Neural progenitor cell (in vitro differentiated cells): ENCODE results near the gene ZNF211. TPM values are rescaled to one million over a fixed set of nuclear protein-coding genes. Genes with fewer than 3 reads are reported as not detected.

Experiments
- DNase-seq: peaks from one replicate; pipeline ENCODE4 v3.0.0-alpha.2; 2016; ENCODE audit warnings: low spot score
- H2AFZ ChIP-seq: fragments of 200-600 bp; sonication (generic); replicated peaks from 2 replicates; pipeline ENCODE4 v1.6.1; 2016; ENCODE audit warnings: antibody characterized with exemption
- H3F3A ChIP-seq: fragments of 200-600 bp; sonication (generic); 2 replicates; pipeline ENCODE4 v1.6.1; 2016; ENCODE audit warnings: antibody characterized with exemption, low read depth
- H3K27ac ChIP-seq: fragments of 200-600 bp; sonication (generic); 2 replicates; pipeline ENCODE4 v1.5.1; 2016; ENCODE audit warnings: mild to moderate bottlenecking
- H3K27me3 ChIP-seq: fragments of 200-600 bp; sonication (generic); 2 replicates; pipeline ENCODE4 v1.6.1; 2016; ENCODE audit warnings: mild to moderate bottlenecking, moderate library complexity
- H3K36me3 ChIP-seq: fragments of 200-600 bp; sonication (generic); 2 replicates; pipeline ENCODE4 v1.5.1; 2016
- H3K4me1 ChIP-seq: fragments of 200-600 bp; sonication (generic); 2 replicates; pipeline ENCODE4 v1.6.1; 2016; ENCODE audit warnings: mixed run types
- H3K4me2 ChIP-seq: fragments of 200-600 bp; sonication (generic); 2 replicates; pipeline ENCODE4 v1.6.1; 2016
- H3K4me3 ChIP-seq: fragments of 200-600 bp; sonication (generic); 2 replicates; pipeline ENCODE4 v1.5.1; 2016
- H3K79me2 ChIP-seq: fragments of 200-600 bp; sonication (generic); 2 replicates; pipeline ENCODE4 v1.6.1; 2016; ENCODE audit warnings: low read depth
- H3K9ac ChIP-seq: fragments of 200-600 bp; sonication (generic); 2 replicates; pipeline ENCODE4 v1.6.1; 2016
- H3K9me3 ChIP-seq: fragments of 200-600 bp; sonication (generic); 2 replicates; pipeline ENCODE4 v1.5.1; 2016; ENCODE audit warnings: low read depth
- H4K20me1 ChIP-seq: fragments of 200-600 bp; sonication (generic); 2 replicates; pipeline ENCODE4 v1.6.1; 2016; ENCODE audit warnings: low read depth
- H3K27ac Mint-ChIP-seq: 3 replicates; pipeline ENCODE4 v1.8.0; 2021; ENCODE audit warnings: mixed read lengths
- H3K27me3 Mint-ChIP-seq: 2 replicates; pipeline ENCODE4 v1.8.0; 2022; ENCODE audit warnings: low read depth, mild to moderate bottlenecking, inconsistent platforms, moderate library complexity, mixed read lengths; ENCODE audit not compliant: insufficient read depth
- H3K36me3 Mint-ChIP-seq: 3 replicates; pipeline ENCODE4 v1.8.0; 2021; ENCODE audit warnings: mixed read lengths
- H3K4me1 Mint-ChIP-seq: 3 replicates; pipeline ENCODE4 v1.8.0; 2021; ENCODE audit warnings: mixed read lengths
- H3K4me3 Mint-ChIP-seq: 3 replicates; pipeline ENCODE4 v1.8.0; 2021; ENCODE audit warnings: mild to moderate bottlenecking, moderate library complexity, mixed read lengths
- H3K9me3 Mint-ChIP-seq: 3 replicates; pipeline ENCODE4 v1.8.0; 2020; ENCODE audit warnings: mixed read lengths
- EZH2 ChIP-seq: fragments of 200-600 bp; sonication (generic); IDR thresholded peaks from 2 replicates; pipeline ENCODE4 v1.6.1; 2017; ENCODE audit warnings: antibody characterized with exemption, mild to moderate bottlenecking, moderate library complexity
- EZH2phosphoT487 ChIP-seq: fragments of 200-600 bp; sonication (generic); IDR thresholded peaks from 2 replicates; pipeline ENCODE4 v1.6.1; 2017; ENCODE audit warnings: antibody characterized with exemption
- total RNA-seq: library from RNA; depleted of rRNA; stranded (reverse); fragments of >200 nt; gene quantifications from 2 replicates; pipeline ENCODE4 v1.2.3, GENCODE V29; 2015; ENCODE audit warnings: low replicate concordance
- TF ChIP-seq, protein P1 (sequence below): fragments of 200-600 bp; sonication (generic); IDR thresholded peaks from 2 replicates; pipeline ENCODE4 v1.5.1; 2017; ENCODE audit warnings: antibody characterized with exemption, mild to moderate bottlenecking

Gene ZNF211
- total RNA-seq, 1 donor from 2014 or later: 42.1 TPM

DNA sequence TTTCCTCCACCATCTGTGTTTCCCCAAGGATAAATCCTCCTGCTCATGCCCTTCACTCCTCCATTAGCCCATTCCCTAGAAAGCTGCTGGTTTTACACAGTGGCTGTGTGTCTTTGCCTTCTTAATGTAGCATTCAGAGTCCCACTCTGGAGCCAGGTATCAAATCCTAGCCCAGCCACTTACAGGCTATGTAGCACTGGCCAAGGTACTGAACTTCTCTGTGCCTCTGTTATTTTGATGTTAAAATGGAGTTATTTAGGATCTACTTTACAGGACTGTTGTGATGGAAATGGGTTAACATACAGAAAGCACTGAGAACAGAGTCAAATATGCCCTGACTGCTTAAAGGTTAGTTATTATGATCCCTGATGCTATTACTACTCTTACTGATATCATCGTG lies 34.3 kb downstream of the ZNF211 start:
- peaks cover 5% of the 10 kb centered on the region for H3K27me3 Mint-ChIP-seq
- no peak overlapping the region for H3K27ac ChIP-seq
- H3K4me1 Mint-ChIP-seq: peaks cover 7% of the 10 kb centered on the region
- TF ChIP-seq, protein P1, sequence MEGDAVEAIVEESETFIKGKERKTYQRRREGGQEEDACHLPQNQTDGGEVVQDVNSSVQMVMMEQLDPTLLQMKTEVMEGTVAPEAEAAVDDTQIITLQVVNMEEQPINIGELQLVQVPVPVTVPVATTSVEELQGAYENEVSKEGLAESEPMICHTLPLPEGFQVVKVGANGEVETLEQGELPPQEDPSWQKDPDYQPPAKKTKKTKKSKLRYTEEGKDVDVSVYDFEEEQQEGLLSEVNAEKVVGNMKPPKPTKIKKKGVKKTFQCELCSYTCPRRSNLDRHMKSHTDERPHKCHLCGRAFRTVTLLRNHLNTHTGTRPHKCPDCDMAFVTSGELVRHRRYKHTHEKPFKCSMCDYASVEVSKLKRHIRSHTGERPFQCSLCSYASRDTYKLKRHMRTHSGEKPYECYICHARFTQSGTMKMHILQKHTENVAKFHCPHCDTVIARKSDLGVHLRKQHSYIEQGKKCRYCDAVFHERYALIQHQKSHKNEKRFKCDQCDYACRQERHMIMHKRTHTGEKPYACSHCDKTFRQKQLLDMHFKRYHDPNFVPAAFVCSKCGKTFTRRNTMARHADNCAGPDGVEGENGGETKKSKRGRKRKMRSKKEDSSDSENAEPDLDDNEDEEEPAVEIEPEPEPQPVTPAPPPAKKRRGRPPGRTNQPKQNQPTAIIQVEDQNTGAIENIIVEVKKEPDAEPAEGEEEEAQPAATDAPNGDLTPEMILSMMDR: no peak
- TF ChIP-seq EZH2phosphoT487: no peak
- no peak for TF ChIP-seq EZH2
- no peak overlapping the region for H3K27ac Mint-ChIP-seq
- no peak overlapping the region for H3K4me2 ChIP-seq
- H3K4me3 ChIP-seq: no peak overlapping the region
- peaks cover 7% of the 10 kb centered on the region for H3K4me1 ChIP-seq
- no peaks in the 10 kb centered on the region for H3K36me3 ChIP-seq
- DNase-seq: no peak
- H3K9ac ChIP-seq: no peak overlapping the region
- no peak overlapping the region for H2AFZ ChIP-seq
- peaks cover 57% of the 10 kb centered on the region for H3K27me3 ChIP-seq
- peaks cover 19% of the 10 kb centered on the region for H3F3A ChIP-seq
- H3K36me3 Mint-ChIP-seq: no peaks in the 10 kb centered on the region
- H3K9me3 Mint-ChIP-seq: peaks cover 10% of the 10 kb centered on the region
- no peak overlapping the region for H3K4me3 Mint-ChIP-seq
- H4K20me1 ChIP-seq: no peaks in the 10 kb centered on the region
- H3K9me3 ChIP-seq: no peaks in the 10 kb centered on the region
- no peaks in the 10 kb centered on the region for H3K79me2 ChIP-seq

DNA sequence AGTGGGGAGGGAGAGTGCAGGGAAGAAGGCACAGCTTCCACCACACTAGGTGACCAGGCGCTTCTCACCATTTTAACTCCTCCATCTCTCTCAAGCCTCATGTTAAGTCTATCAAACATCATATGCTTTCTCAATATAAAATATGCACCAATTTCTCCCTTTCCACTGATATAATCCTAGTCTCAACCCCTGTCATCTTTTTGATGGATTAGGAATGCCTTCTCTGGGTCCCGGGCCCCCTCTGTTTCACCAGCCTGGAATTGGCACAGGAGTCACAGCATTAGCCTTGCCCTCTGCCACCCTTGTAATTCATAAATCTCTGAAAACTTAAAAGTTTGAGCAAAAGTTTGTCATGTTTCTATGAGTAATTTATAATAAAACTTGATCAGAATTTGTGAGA lies 35.7 kb downstream of the ZNF211 start, which contains the start of gene ZSCAN4:
Gene ZSCAN4 (plus strand): TSS at position 301 of the 400 bp plus-strand sequence. CDS start 7,211 bp downstream, outside the sequence.
- Mint-ChIP-seq H3K27me3 (peaks cover 4% of the 10 kb centered on the region), H3K4me3 (no peak within 1 kb of the TSS), H3K9me3 (peaks cover 10% of the 10 kb centered on the region), H3K36me3 (no peaks in the 10 kb centered on the region), H3K4me1 (peaks cover 7% of the 10 kb centered on the region), H3K27ac (no peak within 1 kb of the TSS)
- Histone ChIP-seq H3K4me3 (no peak within 1 kb of the TSS), H3K36me3 (no peaks in the 10 kb centered on the region), H3F3A (peaks cover 19% of the 10 kb centered on the region), H3K4me1 (peaks cover 7% of the 10 kb centered on the region), H4K20me1 (no peaks in the 10 kb centered on the region), H3K9ac (no peak within 1 kb of the TSS), H3K4me2 (no peak within 1 kb of the TSS), H3K27me3 (peaks cover 49% of the 10 kb centered on the region), H3K27ac (no peak within 1 kb of the TSS), H3K79me2 (no peaks in the 10 kb centered on the region), H3K9me3 (no peaks in the 10 kb centered on the region), H2AFZ (no peak within 1 kb of the TSS)
- TF ChIP-seq, protein P1: no peak
- TF ChIP-seq EZH2 (no peak), EZH2phosphoT487 (no peak)
- DNase-seq: no peak

DNA sequence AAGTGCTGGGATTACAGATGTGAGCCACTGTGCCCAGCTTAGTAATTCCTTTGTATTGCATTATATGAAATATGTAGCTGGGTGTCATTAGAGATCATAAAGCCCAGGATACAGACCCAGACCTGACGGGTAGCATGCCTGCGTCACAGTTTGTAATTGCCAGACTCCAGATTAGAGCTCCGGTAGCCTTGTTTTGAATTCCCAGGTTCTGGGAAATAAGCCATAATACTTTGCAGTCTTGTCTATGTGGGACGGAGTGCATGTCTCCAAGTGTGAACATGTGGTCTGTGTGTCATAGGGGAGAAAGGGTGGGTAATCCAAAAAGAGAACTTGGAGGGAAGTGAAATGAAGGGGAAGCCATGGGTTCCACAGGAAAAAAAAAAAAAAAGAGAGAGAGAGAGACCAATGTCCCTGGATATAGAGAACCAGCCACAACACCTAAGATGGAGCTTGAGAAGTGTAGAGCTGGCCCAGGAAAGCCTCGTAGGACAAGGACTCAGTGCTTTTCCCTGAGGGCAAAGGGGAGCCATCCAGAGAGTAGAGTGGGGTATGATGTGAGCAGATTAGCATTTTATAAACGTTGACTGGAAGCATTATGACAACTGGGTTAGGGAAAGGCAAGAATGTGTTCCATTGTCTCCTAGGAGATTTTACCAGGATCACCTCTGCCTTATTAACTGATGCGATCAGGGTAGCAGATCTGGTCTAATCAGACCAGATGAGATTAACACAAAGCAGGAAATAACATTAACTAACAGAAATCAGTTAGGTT lies 38.3 kb downstream of the ZNF211 start:
- Histone ChIP-seq H3K9ac (no peak overlapping the region), H3K4me2 (no peak overlapping the region), H3K27me3 (peaks cover 59% of the 10 kb centered on the region), H3F3A (no peaks in the 10 kb centered on the region), H3K36me3 (no peaks in the 10 kb centered on the region), H3K27ac (no peak overlapping the region), H3K79me2 (no peaks in the 10 kb centered on the region), H2AFZ (no peak overlapping the region), H3K4me1 (no peaks in the 10 kb centered on the region), H3K9me3 (no peaks in the 10 kb centered on the region), H3K4me3 (no peak overlapping the region), H4K20me1 (no peaks in the 10 kb centered on the region)
- Mint-ChIP-seq H3K27me3 (peaks cover 3% of the 10 kb centered on the region), H3K4me3 (no peak overlapping the region), H3K36me3 (no peaks in the 10 kb centered on the region), H3K4me1 (no peaks in the 10 kb centered on the region), H3K9me3 (peaks cover 14% of the 10 kb centered on the region), H3K27ac (no peak overlapping the region)
- TF ChIP-seq, protein P1: no peak
- no peak for TF ChIP-seq EZH2phosphoT487
- no peak for TF ChIP-seq EZH2
- DNase-seq: no peak
